Loucy (cell line): Measurements from ENCODE around the gene PXT1.

Source experiments
- H2AFZ ChIP-seq: fragments of 200-600 bp; sonication (generic); 2 replicates; pipeline ENCODE4 v1.6.0; 2016; ENCODE audit warnings: antibody characterized with exemption, mild to moderate bottlenecking, low read length, moderate library complexity
- H3F3A ChIP-seq: fragments of 200-600 bp; 2 replicates; pipeline ENCODE4 v1.6.0; 2016; ENCODE audit warnings: antibody characterized with exemption, low read depth, mild to moderate bottlenecking
- H3K27me3 ChIP-seq: fragments of 200-600 bp; sonication (generic); 2 replicates; pipeline ENCODE4 v1.6.1; 2014; ENCODE audit warnings: low read length, mild to moderate bottlenecking; ENCODE audit not compliant: insufficient read depth, poor library complexity, severe bottlenecking
- H3K36me3 ChIP-seq: fragments of 200-600 bp; sonication (generic); 2 replicates; pipeline ENCODE4 v1.6.1; 2016; ENCODE audit warnings: low read length; ENCODE audit not compliant: insufficient read depth
- H3K4me1 ChIP-seq: fragments of 200-600 bp; sonication (generic); 2 replicates; pipeline ENCODE4 v1.5.1; 2014; ENCODE audit warnings: low read length, mild to moderate bottlenecking; ENCODE audit not compliant: insufficient read depth, poor library complexity, severe bottlenecking
- H3K4me2 ChIP-seq: fragments of 200-600 bp; sonication (generic); 2 replicates; pipeline ENCODE4 v1.6.0; 2014; ENCODE audit warnings: antibody characterized with exemption, low read length, low read depth, mild to moderate bottlenecking; ENCODE audit not compliant: poor library complexity, severe bottlenecking
- H3K4me3 ChIP-seq: fragments of 200-600 bp; sonication (generic); 2 replicates; pipeline ENCODE4 v1.5.1; 2014; ENCODE audit warnings: low read length, mild to moderate bottlenecking, mixed read lengths; ENCODE audit not compliant: poor library complexity, severe bottlenecking
- H3K79me2 ChIP-seq: fragments of 200-600 bp; sonication (generic); 2 replicates; pipeline ENCODE4 v1.6.1; 2014; ENCODE audit warnings: low read length; ENCODE audit not compliant: insufficient read depth
- H3K9ac ChIP-seq: fragments of 200-600 bp; sonication (generic); 2 replicates; pipeline ENCODE4 v1.6.0; 2014; ENCODE audit warnings: mild to moderate bottlenecking, low read depth, low read length, moderate library complexity; ENCODE audit not compliant: poor library complexity, severe bottlenecking
- H3K9me2 ChIP-seq: fragments of 200-600 bp; sonication (generic); replicated peaks from 2 replicates; pipeline ENCODE4 v1.6.1; 2016; ENCODE audit warnings: low read depth, low read length, mixed read lengths
- H3K9me3 ChIP-seq: fragments of 200-600 bp; sonication (generic); 2 replicates; pipeline ENCODE4 v1.6.1; 2014; ENCODE audit warnings: mild to moderate bottlenecking, antibody characterized with exemption, low read length, low read depth; ENCODE audit not compliant: insufficient read depth
- H4K20me1 ChIP-seq: fragments of 200-600 bp; sonication (generic); 2 replicates; pipeline ENCODE4 v1.6.0; 2014; ENCODE audit warnings: antibody characterized with exemption, low read length, mild to moderate bottlenecking; ENCODE audit not compliant: insufficient read depth, poor library complexity, severe bottlenecking
- EZH2phosphoT487 ChIP-seq: fragments of 200-600 bp; IDR thresholded peaks from 2 replicates; pipeline ENCODE4 v1.6.1; 2018; ENCODE audit warnings: antibody characterized with exemption, mild to moderate bottlenecking, moderate library complexity, borderline replicate concordance
- TF ChIP-seq, protein P1 (sequence below): fragments of 200-600 bp; sonication (generic); conservative IDR thresholded peaks from 2 replicates; pipeline ENCODE4 v1.5.1; 2014; ENCODE audit warnings: mild to moderate bottlenecking, antibody characterized with exemption, low read length

PXT1 gene

DNA sequence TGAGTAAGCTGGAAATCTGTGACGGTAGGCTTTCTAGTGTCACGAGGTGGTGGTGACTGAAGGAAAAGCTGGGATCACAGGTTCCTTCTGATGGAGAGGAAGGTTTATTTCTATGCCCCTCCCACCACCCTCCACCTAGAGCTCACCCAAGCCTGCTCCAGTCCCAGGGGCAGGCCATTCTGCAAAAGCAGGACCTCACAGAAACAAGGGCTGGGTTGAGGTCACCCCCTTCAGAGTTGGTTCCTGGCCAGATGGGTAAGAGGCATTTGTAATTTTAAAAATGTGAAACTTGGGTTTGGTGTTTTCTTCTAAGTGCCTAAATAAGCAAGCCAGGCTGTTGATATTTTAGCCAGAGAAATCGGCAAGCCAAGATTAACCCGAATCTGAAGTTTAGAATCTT lies 46.8 kb upstream of the PXT1 start:
- no peak overlapping the region for H2AFZ ChIP-seq
- no peaks in the 10 kb centered on the region for H3K9me3 ChIP-seq
- no peak for TF ChIP-seq EZH2phosphoT487
- TF ChIP-seq, protein P1, sequence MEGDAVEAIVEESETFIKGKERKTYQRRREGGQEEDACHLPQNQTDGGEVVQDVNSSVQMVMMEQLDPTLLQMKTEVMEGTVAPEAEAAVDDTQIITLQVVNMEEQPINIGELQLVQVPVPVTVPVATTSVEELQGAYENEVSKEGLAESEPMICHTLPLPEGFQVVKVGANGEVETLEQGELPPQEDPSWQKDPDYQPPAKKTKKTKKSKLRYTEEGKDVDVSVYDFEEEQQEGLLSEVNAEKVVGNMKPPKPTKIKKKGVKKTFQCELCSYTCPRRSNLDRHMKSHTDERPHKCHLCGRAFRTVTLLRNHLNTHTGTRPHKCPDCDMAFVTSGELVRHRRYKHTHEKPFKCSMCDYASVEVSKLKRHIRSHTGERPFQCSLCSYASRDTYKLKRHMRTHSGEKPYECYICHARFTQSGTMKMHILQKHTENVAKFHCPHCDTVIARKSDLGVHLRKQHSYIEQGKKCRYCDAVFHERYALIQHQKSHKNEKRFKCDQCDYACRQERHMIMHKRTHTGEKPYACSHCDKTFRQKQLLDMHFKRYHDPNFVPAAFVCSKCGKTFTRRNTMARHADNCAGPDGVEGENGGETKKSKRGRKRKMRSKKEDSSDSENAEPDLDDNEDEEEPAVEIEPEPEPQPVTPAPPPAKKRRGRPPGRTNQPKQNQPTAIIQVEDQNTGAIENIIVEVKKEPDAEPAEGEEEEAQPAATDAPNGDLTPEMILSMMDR = no peak
- H3K27me3 ChIP-seq = no peaks in the 10 kb centered on the region
- no peaks in the 10 kb centered on the region for H3F3A ChIP-seq
- H4K20me1 ChIP-seq = peaks cover 2% of the 10 kb centered on the region
- H3K4me3 ChIP-seq = no peak overlapping the region
- H3K9me2 ChIP-seq = no peaks in the 10 kb centered on the region
- H3K4me1 ChIP-seq = no peaks in the 10 kb centered on the region
- H3K9ac ChIP-seq = no peak overlapping the region
- H3K4me2 ChIP-seq = no peak overlapping the region
- H3K79me2 ChIP-seq = no peaks in the 10 kb centered on the region
- peaks cover 59% of the 10 kb centered on the region; the same call in 1 of the 2 replicates for H3K36me3 ChIP-seq

GRCh38 chr6:36488221-36488620 lies 45.6 kb upstream of the PXT1 start:
- H3K79me2 ChIP-seq = no peaks in the 10 kb centered on the region
- no peaks in the 10 kb centered on the region for H3K9me3 ChIP-seq
- H3K9ac ChIP-seq = no peak overlapping the region
- H3F3A ChIP-seq = no peaks in the 10 kb centered on the region
- no peaks in the 10 kb centered on the region for H3K4me1 ChIP-seq
- H2AFZ ChIP-seq = no peak overlapping the region
- no peaks in the 10 kb centered on the region for H3K9me2 ChIP-seq
- H4K20me1 ChIP-seq = no peaks in the 10 kb centered on the region
- peaks cover 59% of the 10 kb centered on the region; the same call in 1 of the 2 replicates for H3K36me3 ChIP-seq
- H3K4me2 ChIP-seq = no peak overlapping the region
- H3K27me3 ChIP-seq = no peaks in the 10 kb centered on the region
- no peak overlapping the region for H3K4me3 ChIP-seq
- TF ChIP-seq, protein P1 = no peak
- TF ChIP-seq EZH2phosphoT487 = no peak

DNA sequence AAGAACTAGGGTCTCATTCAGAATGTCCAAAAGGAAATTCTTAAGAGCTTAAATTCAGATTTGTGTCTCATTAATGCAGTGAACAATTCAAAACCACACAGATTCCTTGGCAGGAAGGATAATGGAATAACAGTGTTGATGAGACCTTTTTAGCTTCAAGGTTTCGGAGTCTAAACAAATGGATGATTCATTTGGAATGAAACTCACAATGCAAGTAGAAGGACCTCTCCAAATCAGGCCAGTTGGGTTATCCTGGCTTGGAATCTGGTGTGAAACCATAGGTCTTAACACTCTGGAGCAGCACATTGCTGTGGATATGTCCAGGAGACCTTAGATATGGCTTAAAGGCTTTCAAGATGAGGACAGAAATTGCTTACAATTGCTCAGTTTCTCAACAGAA lies 45.0 kb upstream of the PXT1 start:
- no peaks in the 10 kb centered on the region for H3K79me2 ChIP-seq
- no peaks in the 10 kb centered on the region for H3K9me3 ChIP-seq
- H3K4me1 ChIP-seq = no peaks in the 10 kb centered on the region
- peaks cover 59% of the 10 kb centered on the region; the same call in 1 of the 2 replicates for H3K36me3 ChIP-seq
- no peak overlapping the region for H2AFZ ChIP-seq
- no peaks in the 10 kb centered on the region for H4K20me1 ChIP-seq
- H3K27me3 ChIP-seq = no peaks in the 10 kb centered on the region
- no peaks in the 10 kb centered on the region for H3F3A ChIP-seq
- TF ChIP-seq EZH2phosphoT487 = no peak
- TF ChIP-seq, protein P1 = no peak
- no peak overlapping the region for H3K9ac ChIP-seq
- no peaks in the 10 kb centered on the region for H3K9me2 ChIP-seq
- no peak overlapping the region for H3K4me3 ChIP-seq
- H3K4me2 ChIP-seq = no peak overlapping the region
